IMR-90 (cell line): ENCODE data around the gene KLRB1. TPM values are rescaled to one million over a fixed set of nuclear protein-coding genes. Genes with fewer than 3 reads are reported as not detected.

Experiments
- ATAC-seq: fragments of 200-7000 bp; cut with Tn5 transposase; 2 replicates; pipeline ENCODE4 v1.9.1; 2020; ENCODE audit warnings: low read depth, mild to moderate bottlenecking, moderate library complexity
- BruUV-seq: library from RNA; stranded (reverse); fragments of 400-500 nt; replicated peaks from 2 replicates; lab custom pipeline; 2021; lab: Mats Ljungman, UMichigan
- CTCF ChIA-PET: fragments of 300-600 bp; formaldehyde crosslinking; extraction: SDS; loops from one replicate; lab custom pipeline; 2021; ENCODE audit warnings: antibody characterized with exemption; lab: Yijun Ruan, JAX
- POLR2A ChIA-PET: fragments of 300-600 bp; sonication (Branson Sonifier 250); formaldehyde crosslinking; loops from one replicate; lab custom pipeline; 2022; ENCODE audit warnings: antibody characterized with exemption; ENCODE audit not compliant: unreplicated experiment; lab: Charles Lee
- DNase-seq: peaks from one replicate; pipeline ENCODE4 v3.0.0; 2013
- H2AFZ ChIP-seq: replicated peaks from 2 replicates; pipeline ENCODE3; 2013; ENCODE audit warnings: low read length, mild to moderate bottlenecking; ENCODE audit not compliant: poor library complexity
- H2AK5ac ChIP-seq: 2 replicates; pipeline ENCODE4 v1.6.1; 2013; ENCODE audit warnings: low read depth, low read length, inconsistent platforms
- H2AK9ac ChIP-seq: replicated peaks from 2 replicates; pipeline ENCODE3; 2013; ENCODE audit warnings: mild to moderate bottlenecking, low read depth, low read length, moderate library complexity; ENCODE audit not compliant: poor library complexity
- H2BK120ac ChIP-seq: 2 replicates; pipeline ENCODE4 v1.6.1; 2013; ENCODE audit warnings: low read depth, low read length, inconsistent platforms
- H2BK15ac ChIP-seq: 3 replicates; pipeline ENCODE4 v1.6.1; 2013; ENCODE audit warnings: low read depth, low read length, inconsistent platforms
- H2BK20ac ChIP-seq: 2 replicates; pipeline ENCODE4 v1.6.1; 2013; ENCODE audit warnings: low read depth, mild to moderate bottlenecking, inconsistent platforms, low read length, moderate library complexity
- H2BK5ac ChIP-seq: 2 replicates; pipeline ENCODE4 v1.6.1; 2013; ENCODE audit warnings: mild to moderate bottlenecking, low read depth, low read length, inconsistent platforms; ENCODE audit not compliant: poor library complexity, severe bottlenecking
- H3K14ac ChIP-seq: replicated peaks from 2 replicates; pipeline ENCODE4 v1.6.1; 2013; ENCODE audit warnings: low read depth, low read length, inconsistent platforms
- H3K18ac ChIP-seq: 2 replicates; pipeline ENCODE4 v1.6.1; 2013; ENCODE audit warnings: low read depth, low read length, control low read depth
- H3K23ac ChIP-seq: 2 replicates; pipeline ENCODE4 v1.6.1; 2013; ENCODE audit warnings: low read depth, low read length, inconsistent platforms
- H3K27ac ChIP-seq: 2 replicates; pipeline ENCODE4 v1.5.1; 2013; ENCODE audit warnings: mild to moderate bottlenecking, control low read depth, low read length; ENCODE audit not compliant: insufficient read depth
- H3K27me3 ChIP-seq: 2 replicates; pipeline ENCODE4 v1.6.1; 2013; ENCODE audit warnings: low read length; ENCODE audit not compliant: control insufficient read depth, insufficient read depth
- H3K36me3 ChIP-seq: 2 replicates; pipeline ENCODE4 v1.6.1; 2013; ENCODE audit warnings: low read length, mixed read lengths; ENCODE audit not compliant: control insufficient read depth, insufficient read depth
- H3K4ac ChIP-seq: 2 replicates; pipeline ENCODE4 v1.6.1; 2013; ENCODE audit warnings: low read depth, low read length, inconsistent platforms
- H3K4me1 ChIP-seq: 2 replicates; pipeline ENCODE4 v1.6.1; 2013; ENCODE audit warnings: low read length, mixed read lengths; ENCODE audit not compliant: control insufficient read depth, insufficient read depth
- H3K4me2 ChIP-seq: 2 replicates; pipeline ENCODE4 v1.6.1; 2013; ENCODE audit warnings: low read depth, mild to moderate bottlenecking, control low read depth, low read length, moderate library complexity
- H3K4me3 ChIP-seq: 2 replicates; pipeline ENCODE4 v1.5.1; 2013; ENCODE audit warnings: low read depth, mild to moderate bottlenecking, control low read depth, low read length, moderate library complexity; ENCODE audit not compliant: insufficient read depth
- H3K56ac ChIP-seq: 2 replicates; pipeline ENCODE4 v1.6.1; 2013; ENCODE audit warnings: low read length, inconsistent platforms; ENCODE audit not compliant: insufficient read depth; ENCODE audit errors: extremely low read depth
- H3K79me1 ChIP-seq, 2 experiments: 2 replicates each; pipeline ENCODE4 v1.6.1; 2013; ENCODE audit warnings: low read length in 2 of 2, inconsistent platforms in 1 of 2, low read depth in 1 of 2
- H3K9ac ChIP-seq: 2 replicates; pipeline ENCODE4 v1.6.1; 2013; ENCODE audit warnings: low read depth, low read length, control low read depth
- H3K9me1 ChIP-seq: 2 replicates; pipeline ENCODE4 v1.6.1; 2013; ENCODE audit warnings: low read length, inconsistent platforms; ENCODE audit not compliant: insufficient read depth
- H3K9me3 ChIP-seq: 2 replicates; pipeline ENCODE4 v1.6.1; 2013; ENCODE audit warnings: low read length; ENCODE audit not compliant: control insufficient read depth, insufficient read depth
- H4K20me1 ChIP-seq: 2 replicates; pipeline ENCODE4 v1.6.1; 2013; ENCODE audit warnings: low read length, inconsistent platforms; ENCODE audit not compliant: insufficient read depth
- H4K5ac ChIP-seq: 2 replicates; pipeline ENCODE4 v1.6.1; 2013; ENCODE audit warnings: mild to moderate bottlenecking, low read depth, low read length, control low read depth
- H4K8ac ChIP-seq, 2 experiments: 2 replicates each; pipeline ENCODE4 v1.6.1; 2013; ENCODE audit warnings: low read depth in 2 of 2, low read length in 2 of 2, control low read depth in 1 of 2, inconsistent platforms in 1 of 2
- H4K91ac ChIP-seq: 2 replicates; pipeline ENCODE4 v1.6.1; 2013; ENCODE audit warnings: low read depth, low read length, inconsistent platforms; ENCODE audit not compliant: insufficient read depth
- BHLHE40 ChIP-seq: fragments of 150-350 bp; IDR thresholded peaks from 2 replicates; pipeline ENCODE4 v1.6.1; 2016; ENCODE audit warnings: mild to moderate bottlenecking, low read depth, low read length
- CEBPB ChIP-seq: IDR thresholded peaks from 2 replicates; pipeline ENCODE4 v1.6.1; 2012; ENCODE audit warnings: low read depth, low read length, improper control_type of control experiment
- CHD1 ChIP-seq: IDR thresholded peaks from 2 replicates; pipeline ENCODE4 v1.6.1; 2012; ENCODE audit warnings: low read depth, low read length, improper control_type of control experiment
- FOS ChIP-seq: fragments of 150-350 bp; IDR thresholded peaks from 2 replicates; pipeline ENCODE4 v1.6.1; 2016; ENCODE audit warnings: low read depth, low read length
- MAZ ChIP-seq: IDR thresholded peaks from 2 replicates; pipeline ENCODE4 v1.6.1; 2012; ENCODE audit warnings: low read depth, mild to moderate bottlenecking, low read length, improper control_type of control experiment, moderate library complexity, borderline replicate concordance
- MXI1 ChIP-seq: IDR thresholded peaks from 2 replicates; pipeline ENCODE4 v1.6.1; 2012; ENCODE audit warnings: low read depth, mild to moderate bottlenecking, low read length, moderate library complexity, borderline replicate concordance
- POLR2A ChIP-seq: IDR thresholded peaks from 2 replicates; pipeline ENCODE4 v1.6.1; 2012; ENCODE audit warnings: mild to moderate bottlenecking, low read depth, low read length
- RAD21 ChIP-seq: IDR thresholded peaks from 2 replicates; pipeline ENCODE4 v1.6.1; 2012; ENCODE audit warnings: low read length, improper control_type of control experiment
- SMC3 ChIP-seq: fragments of 150-350 bp; IDR thresholded peaks from 2 replicates; pipeline ENCODE4 v1.6.1; 2016; ENCODE audit warnings: low read depth, mild to moderate bottlenecking, antibody characterized with exemption, low read length, moderate library complexity
- WGBS, 2 experiments: methylation state at CpG; one replicate each; pipeline versions ENCODE4 v1.1.5 to v1.1.7; 2013; ENCODE audit warnings: missing lambda C conversion rate in 2 of 2; ENCODE audit not compliant: insufficient read length in 1 of 2; ENCODE audit errors: extremely low coverage in 2 of 2; 5-methylcytosine and 5-hydroxymethylcytosine counted together
- dilution Hi-C: fragments of 300-500 bp; cut with HindIII; formaldehyde crosslinking; loops from one replicate; pipeline ENCODE4 v1.14.3; 2018; ENCODE audit warnings: low sequenced_read_pairs; ENCODE audit not compliant: unreplicated experiment
- in situ Hi-C: fragments of 300-500 bp; cut with MboI; formaldehyde crosslinking; loops from 3 replicates; pipeline ENCODE4 v1.14.3; 2019; ENCODE audit warnings: low sequenced_read_pairs, inconsistent platforms, mixed read lengths
- intact Hi-C: fragments of 100-400 bp; cut with micrococcal nuclease; formaldehyde crosslinking; loops from 2 replicates; pipeline ENCODE4 v1.10.0; 2022
- polyA plus RNA-seq, 3 experiments: library from polyadenylated mRNA; depleted of rRNA; stranded (reverse); fragments of >200 nt; gene quantifications; 2 replicates each; pipeline ENCODE4 v1.2.3, GENCODE V29; 2012; ENCODE audit warnings: low replicate concordance in 1 of 3
- total RNA-seq: library from RNA; depleted of rRNA; stranded (reverse); fragments of >200 nt; gene quantifications from 2 replicates; pipeline ENCODE4 v1.2.3, GENCODE V29; 2012
- TF ChIP-seq, protein P1 (sequence below): fragments of 150-350 bp; IDR thresholded peaks from 2 replicates; pipeline ENCODE4 v1.6.1; 2017; ENCODE audit warnings: mild to moderate bottlenecking, antibody characterized with exemption, low read length, low read depth
- TF ChIP-seq, protein P2 (sequence below): fragments of 150-350 bp; IDR thresholded peaks from 2 replicates; pipeline ENCODE4 v1.6.1; 2016; ENCODE audit warnings: low read depth, mild to moderate bottlenecking, low read length, moderate library complexity, borderline replicate concordance

KLRB1 gene
- total and polyA plus RNA-seq, 2 of the 4 experiments (the other 2 are of a cell fraction) = not detected

- no peak overlapping the region for H3K14ac ChIP-seq
- in situ Hi-C loops = no loop called here
- H3K56ac ChIP-seq = no peak overlapping the region
- H3K9me3 ChIP-seq = no peaks in the 10 kb centered on the region
- no peak overlapping the region for H4K5ac ChIP-seq
- H4K91ac ChIP-seq = no peak overlapping the region
- WGBS, 2 experiments = no CpG with 5 or more reads among the region's 6 CpGs
- H4K20me1 ChIP-seq = no peaks in the 10 kb centered on the region
- no peaks in the 10 kb centered on the region for H3K4me1 ChIP-seq
- H3K36me3 ChIP-seq = no peaks in the 10 kb centered on the region
- no peak overlapping the region for H3K18ac ChIP-seq
- H4K8ac ChIP-seq = no peak overlapping the region
- intact Hi-C loops = no loop called here
- H3K23ac ChIP-seq = no peak overlapping the region
- no peak overlapping the region for H3K9ac ChIP-seq
- no peaks in the 10 kb centered on the region for H3K79me1 ChIP-seq
- H2BK15ac ChIP-seq = no peak overlapping the region
- ATAC-seq = no peak
- no peaks in the 10 kb centered on the region for H3K9me1 ChIP-seq
- H3K27me3 ChIP-seq = no peaks in the 10 kb centered on the region
- no peak for DNase-seq
- H2BK5ac ChIP-seq = no peak overlapping the region
- no peak for TF ChIP-seq BHLHE40
- no peak for TF ChIP-seq FOS
- no peak for TF ChIP-seq CEBPB
- TF ChIP-seq CHD1 = no peak
- no peak for TF ChIP-seq MXI1
- no peak for TF ChIP-seq POLR2A
- TF ChIP-seq, protein P1, sequence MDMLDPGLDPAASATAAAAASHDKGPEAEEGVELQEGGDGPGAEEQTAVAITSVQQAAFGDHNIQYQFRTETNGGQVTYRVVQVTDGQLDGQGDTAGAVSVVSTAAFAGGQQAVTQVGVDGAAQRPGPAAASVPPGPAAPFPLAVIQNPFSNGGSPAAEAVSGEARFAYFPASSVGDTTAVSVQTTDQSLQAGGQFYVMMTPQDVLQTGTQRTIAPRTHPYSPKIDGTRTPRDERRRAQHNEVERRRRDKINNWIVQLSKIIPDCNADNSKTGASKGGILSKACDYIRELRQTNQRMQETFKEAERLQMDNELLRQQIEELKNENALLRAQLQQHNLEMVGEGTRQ = no peak
- TF ChIP-seq SMC3 = no peak
- TF ChIP-seq, protein P2, sequence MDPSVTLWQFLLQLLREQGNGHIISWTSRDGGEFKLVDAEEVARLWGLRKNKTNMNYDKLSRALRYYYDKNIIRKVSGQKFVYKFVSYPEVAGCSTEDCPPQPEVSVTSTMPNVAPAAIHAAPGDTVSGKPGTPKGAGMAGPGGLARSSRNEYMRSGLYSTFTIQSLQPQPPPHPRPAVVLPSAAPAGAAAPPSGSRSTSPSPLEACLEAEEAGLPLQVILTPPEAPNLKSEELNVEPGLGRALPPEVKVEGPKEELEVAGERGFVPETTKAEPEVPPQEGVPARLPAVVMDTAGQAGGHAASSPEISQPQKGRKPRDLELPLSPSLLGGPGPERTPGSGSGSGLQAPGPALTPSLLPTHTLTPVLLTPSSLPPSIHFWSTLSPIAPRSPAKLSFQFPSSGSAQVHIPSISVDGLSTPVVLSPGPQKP = no peak
- TF ChIP-seq RAD21 = no peak
- no peak for TF ChIP-seq MAZ
- H3K4ac ChIP-seq = no peak overlapping the region
- CTCF ChIA-PET = no interaction called here
- no peak overlapping the region for H2BK20ac ChIP-seq
- POLR2A ChIA-PET = no interaction called here
- no TSS peak for BruUV-seq
- no peak overlapping the region for H2AK9ac ChIP-seq
- no peak overlapping the region for H3K4me2 ChIP-seq
- dilution Hi-C loops = no loop called here
- no peak overlapping the region for H3K4me3 ChIP-seq
- H2BK120ac ChIP-seq = no peak overlapping the region
- no peak overlapping the region for H2AK5ac ChIP-seq
- H2AFZ ChIP-seq = no peak overlapping the region
- no peak overlapping the region for H3K27ac ChIP-seq
Measured at GRCh38 chr12:9619411-9620179, 11.9 kb upstream of the KLRB1 start.
